T-helper 1 cell treated with Interleukin-12 subunit alpha and Interleukin-12 subunit beta and Interleukin-4 antibody, amounts not matched to agents 30 μg/mL and 1 μg/mL, for 36 hours (primary cell): ENCODE data around the gene PNRC2.
A peak's percentile ranks its signal among the peaks of the same experiment; 100 is the strongest.

Experiments
- H3K27ac Mint-ChIP-seq: one replicate; pipeline ENCODE4 v1.8.0; 2021; ENCODE audit warnings: mild to moderate bottlenecking, mixed read lengths
- H3K27me3 Mint-ChIP-seq: one replicate; pipeline ENCODE4 v1.8.0; 2021; ENCODE audit warnings: low read depth, mixed read lengths
- H3K36me3 Mint-ChIP-seq: one replicate; pipeline ENCODE4 v1.8.0; 2021; ENCODE audit warnings: low read depth, mixed read lengths
- H3K4me1 Mint-ChIP-seq: one replicate; pipeline ENCODE4 v1.8.0; 2021; ENCODE audit warnings: low read depth, mixed read lengths
- H3K4me3 Mint-ChIP-seq: one replicate; pipeline ENCODE4 v1.8.0; 2021; ENCODE audit warnings: mild to moderate bottlenecking, moderate library complexity, mixed read lengths
- H3K9me3 Mint-ChIP-seq: one replicate; pipeline ENCODE4 v1.8.0; 2021; ENCODE audit warnings: mixed read lengths

Gene PNRC2, protein sequence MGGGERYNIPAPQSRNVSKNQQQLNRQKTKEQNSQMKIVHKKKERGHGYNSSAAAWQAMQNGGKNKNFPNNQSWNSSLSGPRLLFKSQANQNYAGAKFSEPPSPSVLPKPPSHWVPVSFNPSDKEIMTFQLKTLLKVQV

GRCh38 chr1:23959461-23960290 is at the start of gene PNRC2:
Gene PNRC2, plus strand, starts transcription at chr1:23959828. Its CDS starts 1,630 bp downstream, at chr1:23961458.
- Mint-ChIP-seq H3K4me1 (peaks cover 47% of the 10 kb centered on the region), H3K36me3 (peaks cover 38% of the 10 kb centered on the region), H3K27me3 (no peaks in the 10 kb centered on the region), H3K4me3 (peak within 1 kb of the TSS; percentile 98), H3K27ac (peak within 1 kb of the TSS; percentile 99), H3K9me3 (no peaks in the 10 kb centered on the region)

DNA sequence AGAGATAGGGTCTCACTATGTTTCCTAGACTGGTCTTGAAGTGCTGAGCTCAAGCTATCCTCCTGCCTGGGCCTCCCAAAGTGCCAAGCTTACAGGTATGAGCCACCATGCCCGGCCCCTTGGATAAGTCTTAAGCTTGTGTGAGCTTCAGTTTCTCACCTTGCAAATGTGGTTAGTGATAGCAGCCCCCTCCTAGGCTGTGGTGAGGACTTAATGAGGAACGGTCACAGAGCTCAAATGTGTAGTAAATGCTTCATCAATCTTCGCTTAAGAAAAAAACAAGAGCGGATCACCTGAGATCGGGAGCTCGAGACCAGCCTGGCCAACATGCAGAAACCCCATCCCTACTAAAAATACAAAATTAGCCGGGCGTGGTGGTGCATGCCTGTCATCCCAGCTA is 49.5 kb upstream of the PNRC2 start:
- H3K27me3 Mint-ChIP-seq = peaks cover 9% of the 10 kb centered on the region
- H3K4me3 Mint-ChIP-seq = peak overlapping the region; percentile 14
- no peak overlapping the region for H3K27ac Mint-ChIP-seq
- no peaks in the 10 kb centered on the region for H3K36me3 Mint-ChIP-seq
- H3K9me3 Mint-ChIP-seq = no peaks in the 10 kb centered on the region
- peaks cover 43% of the 10 kb centered on the region for H3K4me1 Mint-ChIP-seq

DNA sequence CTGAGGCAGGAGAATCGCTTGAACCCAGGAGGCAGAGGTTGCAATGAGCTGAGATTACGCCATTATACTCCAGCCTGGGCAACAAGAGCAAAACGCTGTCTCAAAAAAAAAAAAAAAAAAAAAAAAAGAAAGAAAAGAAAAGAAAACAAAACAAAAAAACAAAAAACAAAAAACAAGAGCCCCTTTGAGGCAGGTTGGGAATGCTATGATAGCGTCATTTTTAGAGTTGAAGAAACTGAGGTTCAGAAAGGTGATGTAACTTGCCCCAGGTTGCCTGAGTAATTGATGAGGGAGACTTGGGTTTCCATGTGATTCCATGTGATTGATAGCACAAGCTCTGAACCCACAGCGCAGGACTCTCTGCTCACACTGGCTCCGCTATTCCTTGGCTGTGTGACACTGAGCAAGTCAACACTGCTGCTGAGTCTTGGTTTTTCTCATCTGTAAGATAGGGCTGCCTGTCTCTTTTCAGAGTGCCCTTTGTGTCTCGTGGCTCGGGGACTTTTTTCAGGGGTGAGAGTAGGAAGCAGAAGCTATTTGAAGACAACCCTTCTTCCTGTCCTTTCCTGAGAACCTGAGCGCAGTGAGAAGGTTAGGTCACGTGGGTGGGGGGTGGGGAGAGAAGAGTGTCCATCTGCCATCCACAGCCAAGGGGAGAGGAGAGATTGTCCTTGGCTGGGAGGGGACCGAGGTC is 48.9 kb upstream of the PNRC2 start:
- no peaks in the 10 kb centered on the region for H3K36me3 Mint-ChIP-seq
- H3K27me3 Mint-ChIP-seq = peaks cover 5% of the 10 kb centered on the region
- H3K27ac Mint-ChIP-seq = peak overlapping the region; percentile 60
- H3K4me1 Mint-ChIP-seq = peaks cover 39% of the 10 kb centered on the region
- peak overlapping the region; percentile 54 for H3K4me3 Mint-ChIP-seq
- no peaks in the 10 kb centered on the region for H3K9me3 Mint-ChIP-seq

- H3K27ac Mint-ChIP-seq = no peak overlapping the region
- no peaks in the 10 kb centered on the region for H3K36me3 Mint-ChIP-seq
- peaks cover 38% of the 10 kb centered on the region for H3K4me1 Mint-ChIP-seq
- no peak overlapping the region for H3K4me3 Mint-ChIP-seq
- H3K9me3 Mint-ChIP-seq = no peaks in the 10 kb centered on the region
- H3K27me3 Mint-ChIP-seq = no peaks in the 10 kb centered on the region
Measured at GRCh38 chr1:23911921-23912320, 47.7 kb upstream of the PNRC2 start.

- Mint-ChIP-seq H3K27me3 (no peaks in the 10 kb centered on the region), H3K4me3 (no peak within 1 kb of the TSS), H3K4me1 (peaks cover 39% of the 10 kb centered on the region), H3K9me3 (no peaks in the 10 kb centered on the region), H3K36me3 (no peaks in the 10 kb centered on the region), H3K27ac (no peak within 1 kb of the TSS)
Measured at GRCh38 chr1:23913212-23913880, 46.3 kb upstream of the PNRC2 start, which contains the start of gene CNR2. Gene CNR2, minus strand, starts transcription at chr1:23913362. Its CDS starts 37,745 bp downstream, at chr1:23875617.

- peaks cover 25% of the 10 kb centered on the region for H3K4me1 Mint-ChIP-seq
- H3K27ac Mint-ChIP-seq = no peak overlapping the region
- peaks cover 2% of the 10 kb centered on the region for H3K27me3 Mint-ChIP-seq
- H3K36me3 Mint-ChIP-seq = no peaks in the 10 kb centered on the region
- no peaks in the 10 kb centered on the region for H3K9me3 Mint-ChIP-seq
- H3K4me3 Mint-ChIP-seq = no peak overlapping the region
Measured at GRCh38 chr1:23914921-23915320, 44.7 kb upstream of the PNRC2 start.

- H3K4me1 Mint-ChIP-seq = peaks cover 21% of the 10 kb centered on the region
- H3K4me3 Mint-ChIP-seq = no peak overlapping the region
- no peaks in the 10 kb centered on the region for H3K9me3 Mint-ChIP-seq
- no peak overlapping the region for H3K27ac Mint-ChIP-seq
- H3K36me3 Mint-ChIP-seq = no peaks in the 10 kb centered on the region
- H3K27me3 Mint-ChIP-seq = peaks cover 2% of the 10 kb centered on the region
Measured at GRCh38 chr1:23915466-23915865, 44.2 kb upstream of the PNRC2 start.

DNA sequence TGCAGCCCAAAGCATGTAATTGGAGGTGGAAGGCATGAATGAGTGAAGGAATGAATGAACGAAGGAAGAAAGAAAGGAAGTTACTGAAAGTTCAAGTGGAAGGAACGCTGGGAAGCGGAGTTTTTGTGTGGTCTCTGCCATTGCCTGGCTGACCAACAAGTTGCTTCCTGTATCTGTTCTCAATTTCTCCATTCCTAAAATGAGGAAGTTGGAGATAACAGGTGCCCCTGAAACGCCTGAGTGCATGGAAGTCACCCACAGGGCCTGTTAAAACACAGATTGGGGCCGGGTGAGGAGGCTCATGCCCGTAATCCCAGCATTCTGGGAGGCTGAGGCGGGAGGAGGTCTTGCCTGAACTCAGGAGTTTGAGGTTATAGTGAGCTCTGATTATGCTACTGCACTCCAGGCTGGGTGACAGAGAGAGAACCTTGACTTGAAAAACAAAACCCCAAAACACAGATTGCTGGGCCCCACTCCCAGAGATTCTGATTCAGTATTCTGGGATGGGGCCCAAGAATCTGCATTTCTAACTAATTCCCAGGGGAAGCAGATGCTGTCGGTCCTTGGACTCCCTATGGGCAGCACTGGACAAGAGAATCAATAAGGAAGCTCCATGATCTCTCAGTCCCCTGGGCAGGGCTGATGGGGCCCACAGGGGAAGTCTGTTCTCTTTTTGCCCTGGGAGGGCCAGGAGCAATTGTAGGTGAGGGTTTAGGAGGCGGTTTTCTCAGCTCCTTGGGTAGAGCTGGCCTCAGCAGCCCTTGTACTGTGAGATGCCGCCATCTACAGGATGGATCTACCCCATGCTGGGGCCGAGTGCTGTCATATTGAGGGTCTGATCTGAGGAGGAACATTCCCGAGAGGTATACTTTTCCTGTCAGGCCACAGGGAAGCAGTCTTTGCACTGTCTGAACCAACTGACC is 43.2 kb upstream of the PNRC2 start:
- no peaks in the 10 kb centered on the region for H3K9me3 Mint-ChIP-seq
- no peak overlapping the region for H3K4me3 Mint-ChIP-seq
- H3K27me3 Mint-ChIP-seq = peaks cover 2% of the 10 kb centered on the region
- no peaks in the 10 kb centered on the region for H3K36me3 Mint-ChIP-seq
- H3K27ac Mint-ChIP-seq = no peak overlapping the region
- H3K4me1 Mint-ChIP-seq = peaks cover 12% of the 10 kb centered on the region

GRCh38 chr1:23922321-23922943 is 37.2 kb upstream of the PNRC2 start:
- H3K4me1 Mint-ChIP-seq = no peaks in the 10 kb centered on the region
- H3K27ac Mint-ChIP-seq = no peak overlapping the region
- no peaks in the 10 kb centered on the region for H3K9me3 Mint-ChIP-seq
- H3K36me3 Mint-ChIP-seq = no peaks in the 10 kb centered on the region
- peaks cover 2% of the 10 kb centered on the region for H3K27me3 Mint-ChIP-seq
- H3K4me3 Mint-ChIP-seq = no peak overlapping the region

GRCh38 chr1:23923592-23924499 is 35.8 kb upstream of the PNRC2 start:
- Mint-ChIP-seq H3K9me3 (no peaks in the 10 kb centered on the region), H3K4me1 (no peaks in the 10 kb centered on the region), H3K27me3 (peaks cover 2% of the 10 kb centered on the region), H3K36me3 (no peaks in the 10 kb centered on the region), H3K27ac (no peak overlapping the region), H3K4me3 (no peak overlapping the region)

GRCh38 chr1:23924601-23925000 is 35.0 kb upstream of the PNRC2 start:
- H3K27ac Mint-ChIP-seq = no peak overlapping the region
- H3K9me3 Mint-ChIP-seq = no peaks in the 10 kb centered on the region
- no peak overlapping the region for H3K4me3 Mint-ChIP-seq
- H3K36me3 Mint-ChIP-seq = no peaks in the 10 kb centered on the region
- H3K4me1 Mint-ChIP-seq = no peaks in the 10 kb centered on the region
- peaks cover 2% of the 10 kb centered on the region for H3K27me3 Mint-ChIP-seq

- Mint-ChIP-seq H3K4me1 (no peaks in the 10 kb centered on the region), H3K9me3 (no peaks in the 10 kb centered on the region), H3K4me3 (no peak overlapping the region), H3K36me3 (no peaks in the 10 kb centered on the region), H3K27ac (no peak overlapping the region), H3K27me3 (no peaks in the 10 kb centered on the region)
Measured at GRCh38 chr1:23925279-23925678, 34.3 kb upstream of the PNRC2 start.
